Mesodermal cell (in vitro differentiated cells): ENCODE measurements around the gene APP.
"Not testable (repeated sequence)": the region's sequence is repeated elsewhere in the genome, so short reads cannot be mapped to it uniquely, and the experiment has no call there.

Experiments used
- H3K27ac ChIP-seq: 2 replicates; pipeline ENCODE4 v1.7.0; 2013; ENCODE audit warnings: mild to moderate bottlenecking, low read depth, low read length, moderate library complexity; ENCODE audit not compliant: severe bottlenecking
- H3K36me3 ChIP-seq: 2 replicates; pipeline ENCODE4 v1.7.1; 2013; ENCODE audit warnings: mild to moderate bottlenecking, low read length, moderate library complexity; ENCODE audit not compliant: control insufficient read depth, insufficient read depth
- H3K4me1 ChIP-seq: one replicate; pipeline ENCODE4 v1.7.1; 2013; ENCODE audit warnings: mild to moderate bottlenecking, low read length; ENCODE audit not compliant: insufficient read depth, control insufficient read depth, poor library complexity, severe bottlenecking
- H3K4me3 ChIP-seq: 2 replicates; pipeline ENCODE4 v1.7.0; 2013; ENCODE audit warnings: low read length, control low read depth, mild to moderate bottlenecking; ENCODE audit not compliant: insufficient read depth, poor library complexity, severe bottlenecking; ENCODE audit errors: extremely low read depth
- H3K9me3 ChIP-seq: 2 replicates; pipeline ENCODE4 v1.7.1; 2013; ENCODE audit warnings: mild to moderate bottlenecking, low read length, moderate library complexity; ENCODE audit not compliant: control insufficient read depth
- whole genome bisulfite sequencing, 2 experiments: methylation state at CpG; one replicate each; pipeline ENCODE4 v1.1.5; 2013; ENCODE audit warnings: missing lambda C conversion rate in 2 of 2; ENCODE audit not compliant: insufficient coverage in 2 of 2; 5-methylcytosine and 5-hydroxymethylcytosine counted together

APP gene

DNA sequence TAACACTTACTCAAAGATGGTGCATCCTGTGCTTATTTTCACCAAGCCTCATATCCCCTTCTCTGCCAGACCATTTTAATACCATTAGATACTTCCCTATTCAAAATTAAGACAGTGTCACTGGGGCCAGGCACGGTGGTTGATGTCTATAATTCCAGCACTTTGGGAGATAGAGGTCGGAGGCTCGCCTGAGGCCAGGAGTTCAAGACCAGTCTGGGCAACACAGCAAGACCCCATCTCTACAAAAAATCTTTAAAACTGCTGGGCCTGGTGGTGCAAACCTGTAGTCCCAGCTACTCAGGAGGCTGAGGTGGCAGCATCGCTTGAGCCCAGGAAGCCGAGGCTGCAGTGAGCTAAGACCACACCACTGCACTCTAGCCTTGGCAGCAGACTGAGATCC is 28.2 kb downstream of the APP start:
- H3K4me1 ChIP-seq: peaks cover 12% of the 10 kb centered on the region
- peaks cover 41% of the 10 kb centered on the region for H3K36me3 ChIP-seq
- no peak overlapping the region for H3K4me3 ChIP-seq
- 85 to 93% methylated on average over 3 to 5 of the region's 5 CpGs for WGBS, 2 experiments
- H3K9me3 ChIP-seq: no peaks in the 10 kb centered on the region
- no peak overlapping the region for H3K27ac ChIP-seq

DNA sequence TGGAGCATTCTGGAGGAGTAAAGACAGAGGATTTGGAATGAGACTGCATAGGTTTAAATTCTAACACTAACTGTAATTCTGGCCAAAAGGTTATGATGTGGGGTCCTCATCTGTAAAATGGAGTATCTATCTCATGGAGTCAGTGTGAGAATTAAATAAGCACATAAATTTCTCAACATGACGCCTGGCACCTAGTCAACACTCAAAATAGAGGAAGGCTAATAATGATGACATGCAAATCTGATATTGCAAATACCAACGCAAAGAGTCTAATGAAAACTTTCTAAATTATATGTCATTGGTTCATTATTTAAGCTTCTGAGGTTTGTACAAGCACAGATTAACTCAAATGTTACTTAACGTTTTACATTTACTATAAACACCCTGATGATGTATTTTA is 29.6 kb downstream of the APP start:
- peaks cover 9% of the 10 kb centered on the region for H3K4me1 ChIP-seq
- peaks cover 38% of the 10 kb centered on the region for H3K36me3 ChIP-seq
- no peaks in the 10 kb centered on the region for H3K9me3 ChIP-seq
- no peak overlapping the region for H3K4me3 ChIP-seq
- WGBS, 2 experiments: no CpG with 5 or more reads among the region's 3 CpGs
- H3K27ac ChIP-seq: no peak overlapping the region

DNA sequence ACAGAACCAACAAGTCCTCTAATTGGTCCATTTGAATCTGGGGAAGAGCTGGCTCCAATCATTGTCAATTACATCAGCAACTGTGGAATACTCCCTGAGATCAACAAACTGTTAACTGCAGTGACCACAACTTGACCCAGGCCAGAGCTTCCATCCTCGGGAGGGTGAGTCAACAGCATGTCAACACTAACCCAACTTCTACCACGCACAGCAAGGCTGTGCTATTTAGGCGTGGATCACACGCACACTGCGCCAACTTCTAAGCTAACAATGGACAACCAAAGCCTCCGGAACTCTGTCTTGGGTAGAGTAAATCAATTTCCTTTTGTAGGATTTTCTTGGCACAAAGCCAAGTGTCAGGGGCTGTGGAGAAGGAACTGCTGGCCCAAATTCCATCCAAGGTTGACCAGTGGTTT is 30.4 kb downstream of the APP start:
- no peaks in the 10 kb centered on the region for H3K9me3 ChIP-seq
- peaks cover 9% of the 10 kb centered on the region for H3K4me1 ChIP-seq
- H3K36me3 ChIP-seq: peaks cover 37% of the 10 kb centered on the region
- WGBS, 2 experiments: 94% methylated on average over 3 of the region's 6 CpGs; no CpG with 5 or more reads in 1 of the 2 experiments
- no peak overlapping the region for H3K27ac ChIP-seq
- no peak overlapping the region for H3K4me3 ChIP-seq

DNA sequence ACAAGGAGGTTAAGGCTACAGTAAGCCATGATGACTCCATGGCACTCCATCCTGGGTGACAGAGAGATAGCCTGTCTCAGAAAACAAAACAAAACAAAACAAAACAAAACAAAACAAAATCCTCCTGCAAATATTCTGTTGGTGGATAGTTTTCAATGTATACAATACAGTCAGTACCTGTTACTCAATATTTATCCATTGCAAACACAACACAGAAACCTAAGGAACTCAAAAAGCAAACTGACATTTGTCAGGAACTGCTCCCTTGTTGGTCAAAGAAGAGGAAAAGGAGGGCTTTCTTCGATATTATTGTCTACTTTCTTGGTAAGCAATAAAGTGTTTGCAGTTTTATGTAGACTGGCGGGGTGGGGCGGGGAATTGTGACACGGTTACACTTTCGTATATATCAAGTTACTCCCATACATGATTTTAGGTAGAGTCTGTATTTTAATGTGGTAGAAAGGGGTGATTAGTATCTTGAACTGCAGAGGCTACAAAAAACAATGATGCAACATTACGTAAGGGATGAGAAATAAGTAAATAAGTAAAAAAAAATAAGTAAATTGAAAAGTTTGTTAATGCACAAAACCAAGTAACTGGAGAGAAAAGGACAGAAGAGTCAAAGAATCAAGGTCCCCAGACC is 31.8 kb downstream of the APP start:
- WGBS, 2 experiments: 94% methylated on average over 2 to 3 of the region's 6 CpGs
- no peak overlapping the region for H3K4me3 ChIP-seq
- H3K36me3 ChIP-seq: peaks cover 33% of the 10 kb centered on the region
- H3K4me1 ChIP-seq: peaks cover 9% of the 10 kb centered on the region
- no peaks in the 10 kb centered on the region for H3K9me3 ChIP-seq
- H3K27ac ChIP-seq: no peak overlapping the region

DNA sequence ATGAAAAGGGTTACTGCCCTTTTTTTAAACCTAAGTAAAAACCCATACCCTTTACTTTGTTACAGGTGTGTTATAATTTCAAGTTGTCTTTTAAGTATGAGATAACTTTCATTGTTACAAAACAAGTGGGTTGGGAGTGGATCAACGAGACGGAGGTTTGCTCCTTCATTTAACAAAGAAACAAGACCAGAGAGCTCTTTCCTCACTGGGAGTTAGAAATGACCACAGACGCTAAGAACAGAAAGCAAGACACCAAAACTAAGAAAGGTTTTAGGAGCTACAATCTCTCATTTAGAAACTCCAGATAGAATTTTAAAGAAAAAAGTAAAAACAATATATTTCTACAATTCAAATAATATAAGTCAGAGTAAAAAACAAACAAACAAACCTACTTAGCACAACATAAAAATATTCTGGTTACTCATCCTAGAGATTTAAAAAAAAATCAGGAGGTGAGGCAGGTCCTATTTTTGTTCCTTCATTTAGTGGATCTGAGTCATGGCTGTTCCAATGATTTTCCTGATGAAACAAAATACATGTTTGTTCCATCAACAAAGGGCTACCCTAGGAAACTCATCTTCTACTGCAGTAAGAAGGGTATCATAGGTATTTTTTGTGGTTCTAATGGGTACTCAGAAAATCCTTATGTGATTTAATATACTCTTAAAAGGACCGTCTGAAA is 33.0 kb downstream of the APP start:
- WGBS, 2 experiments: 80% methylated on average over 1 of the region's 4 CpGs; no CpG with 5 or more reads in 1 of the 2 experiments
- H3K27ac ChIP-seq: peak overlapping the region; percentile 11
- no peak overlapping the region for H3K4me3 ChIP-seq

DNA sequence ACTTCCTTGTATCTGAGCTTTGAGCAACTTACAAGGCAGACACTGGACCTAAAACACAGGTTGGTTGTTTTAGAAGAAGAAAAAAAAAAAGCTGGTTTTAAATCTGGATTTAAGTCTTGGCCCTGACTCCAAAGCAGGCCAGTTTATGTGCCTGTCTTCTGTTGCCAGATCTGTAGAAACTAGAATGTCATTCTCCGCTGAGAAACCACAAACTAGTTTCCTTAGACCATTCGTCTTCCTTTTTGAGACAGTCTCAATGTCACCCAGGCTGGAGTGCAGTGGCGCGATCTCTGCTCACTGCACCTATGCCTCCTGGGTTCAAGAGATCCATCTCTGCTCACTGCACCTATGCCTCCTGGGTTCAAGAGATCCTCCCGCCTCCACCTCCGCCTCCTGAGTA is 33.9 kb downstream of the APP start:
- H3K27ac ChIP-seq: no peak overlapping the region
- H3K4me3 ChIP-seq: no peak overlapping the region
- H3K4me1 ChIP-seq: peaks cover 11% of the 10 kb centered on the region
- peaks cover 29% of the 10 kb centered on the region for H3K36me3 ChIP-seq
- H3K9me3 ChIP-seq: no peaks in the 10 kb centered on the region
- 81 to 84% methylated on average over 6 of the region's 6 CpGs for WGBS, 2 experiments

More for the DNA sequence above, 33.0 kb downstream of the APP start:
- Histone ChIP-seq H3K4me1 (peaks cover 11% of the 10 kb centered on the region), H3K9me3 (no peaks in the 10 kb centered on the region), H3K36me3 (peaks cover 34% of the 10 kb centered on the region)

DNA sequence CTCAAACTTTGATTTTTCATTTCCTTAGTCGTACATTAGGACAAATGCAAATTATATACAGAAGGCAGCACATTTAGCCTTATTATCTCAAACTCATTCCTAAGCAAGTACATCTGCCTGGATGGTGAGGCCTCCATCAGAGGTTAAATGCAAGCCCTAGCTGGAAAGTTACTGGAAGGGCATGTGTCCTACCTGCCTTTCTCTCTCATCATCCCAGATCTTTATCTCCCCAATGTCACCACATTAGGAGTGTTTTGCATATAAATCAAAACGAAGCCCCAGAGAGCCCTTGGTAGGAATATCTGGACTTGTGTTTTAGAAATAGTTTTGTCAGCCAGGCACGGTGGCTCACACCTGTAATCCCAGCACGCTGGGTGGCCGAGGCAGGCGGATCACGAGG is 35.0 kb downstream of the APP start:
- 86 to 89% methylated on average over 4 to 6 of the region's 7 CpGs for WGBS, 2 experiments
- H3K4me1 ChIP-seq: peaks cover 14% of the 10 kb centered on the region
- H3K4me3 ChIP-seq: no peak overlapping the region

DNA sequence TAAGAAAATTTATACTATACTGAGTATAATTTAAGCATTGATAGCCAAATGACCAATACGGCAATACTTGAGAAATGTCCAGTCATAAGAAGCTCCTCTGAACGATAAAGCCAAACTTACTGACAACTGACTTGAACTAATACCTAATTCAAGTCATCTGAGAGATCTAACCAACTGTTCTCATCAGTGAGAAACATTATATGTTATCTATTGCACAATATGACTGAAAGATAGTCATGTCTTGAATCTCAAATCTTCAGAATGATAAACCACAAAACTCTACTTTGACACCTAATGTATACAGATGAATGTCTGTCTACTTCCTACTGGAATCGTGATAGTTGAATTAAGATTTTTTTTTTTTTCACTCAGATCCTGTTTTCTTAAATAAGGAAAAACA is 39.0 kb downstream of the APP start:
- Histone ChIP-seq H3K36me3 (peaks cover 12% of the 10 kb centered on the region), H3K4me3 (no peak overlapping the region), H3K4me1 (peaks cover 26% of the 10 kb centered on the region), H3K9me3 (no peaks in the 10 kb centered on the region), H3K27ac (no peak overlapping the region)
- no CpG with 5 or more reads among the region's 3 CpGs for WGBS, 2 experiments

More for the DNA sequence above, 35.0 kb downstream of the APP start:
- H3K27ac ChIP-seq: no peak overlapping the region
- peaks cover 29% of the 10 kb centered on the region for H3K36me3 ChIP-seq
- H3K9me3 ChIP-seq: no peaks in the 10 kb centered on the region

DNA sequence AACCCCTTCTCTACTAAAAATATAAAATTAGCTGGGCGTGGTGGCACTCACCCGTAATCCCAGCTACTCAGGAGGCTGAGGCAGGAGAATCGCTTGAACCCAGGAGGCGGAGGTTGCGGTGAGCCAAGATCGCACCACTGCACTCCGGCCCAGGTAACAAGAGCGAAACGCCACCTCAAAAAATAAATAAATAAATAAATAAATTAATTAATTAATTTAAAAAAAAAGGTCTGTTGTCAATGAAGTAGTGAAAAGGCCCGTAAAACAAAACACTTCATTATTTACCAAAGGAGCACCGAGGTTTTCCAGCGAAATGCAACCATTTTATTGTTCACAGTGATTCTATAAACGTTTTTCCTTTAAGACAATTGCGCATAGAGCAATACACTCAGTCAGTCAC is 39.5 kb downstream of the APP start:
- not testable (repeated sequence) for H3K9me3 ChIP-seq, H3K27ac ChIP-seq, H3K4me3 ChIP-seq
- WGBS, 2 experiments: 96% methylated on average over 4 of the region's 14 CpGs; no CpG with 5 or more reads in 1 of the 2 experiments
- Histone ChIP-seq H3K4me1 (peaks cover 30% of the 10 kb centered on the region), H3K36me3 (peaks cover 12% of the 10 kb centered on the region)

DNA sequence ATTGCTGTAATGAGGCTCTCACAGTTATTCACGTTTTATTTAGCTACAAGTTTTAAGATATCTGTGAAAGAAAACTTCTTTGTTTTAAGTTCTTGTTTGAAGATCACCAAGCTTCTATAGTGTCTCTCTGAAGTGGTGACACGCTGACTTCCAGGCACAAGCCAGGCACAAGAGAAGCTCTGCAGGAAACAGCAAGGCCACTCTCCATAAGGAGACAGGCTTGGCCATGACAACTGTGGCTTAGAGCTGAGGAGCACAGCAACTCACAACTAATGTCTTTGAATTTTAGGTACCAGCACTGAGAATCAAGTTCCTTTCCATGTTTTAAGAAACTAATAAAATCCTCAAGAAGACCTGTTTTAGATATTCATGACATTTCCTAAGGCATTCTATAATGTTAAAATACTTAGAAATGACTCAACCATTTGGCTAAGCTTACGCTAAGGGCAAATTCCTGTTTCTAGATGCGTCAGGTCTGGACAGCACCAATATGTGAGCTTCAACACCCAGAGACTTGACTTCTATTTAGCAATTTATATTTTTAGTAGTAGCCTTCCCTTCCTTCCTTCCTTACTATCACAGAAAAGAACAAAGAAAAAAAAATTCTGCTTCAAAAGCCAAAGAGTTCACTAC is 40.2 kb downstream of the APP start:
- Histone ChIP-seq H3K27ac (peak overlapping the region; percentile 12), H3K4me3 (no peak overlapping the region), H3K9me3 (no peaks in the 10 kb centered on the region), H3K36me3 (peaks cover 8% of the 10 kb centered on the region), H3K4me1 (peaks cover 36% of the 10 kb centered on the region)
- WGBS, 2 experiments: 55 to 83% methylated on average over 1 to 3 of the region's 4 CpGs

DNA sequence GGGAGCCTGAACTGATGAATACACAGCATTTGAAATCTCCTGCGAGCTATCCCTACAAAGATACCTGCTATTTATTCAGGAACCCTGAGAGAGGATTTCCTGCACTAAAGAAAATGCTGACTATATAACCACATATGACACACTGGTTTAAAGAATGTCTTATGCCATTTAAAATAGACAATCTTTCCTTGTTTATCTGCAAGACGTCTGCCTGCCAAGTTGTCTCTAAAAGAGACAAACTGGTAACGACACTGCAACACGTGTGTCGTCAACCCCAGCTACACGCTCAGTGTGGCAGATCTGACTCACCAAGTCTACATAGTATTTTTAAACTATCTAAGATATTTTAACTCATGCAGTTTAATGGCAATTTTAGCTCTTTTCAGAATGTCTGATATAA is 42.7 kb downstream of the APP start:
- H3K4me1 ChIP-seq: peaks cover 55% of the 10 kb centered on the region
- peak overlapping the region; percentile 38 for H3K27ac ChIP-seq
- H3K9me3 ChIP-seq: no peaks in the 10 kb centered on the region
- 83 to 100% methylated on average over 2 to 5 of the region's 6 CpGs for WGBS, 2 experiments
- H3K36me3 ChIP-seq: no peaks in the 10 kb centered on the region
- no peak overlapping the region for H3K4me3 ChIP-seq
